ENCODE results near the gene PRR9.

PRR9 gene

DNA sequence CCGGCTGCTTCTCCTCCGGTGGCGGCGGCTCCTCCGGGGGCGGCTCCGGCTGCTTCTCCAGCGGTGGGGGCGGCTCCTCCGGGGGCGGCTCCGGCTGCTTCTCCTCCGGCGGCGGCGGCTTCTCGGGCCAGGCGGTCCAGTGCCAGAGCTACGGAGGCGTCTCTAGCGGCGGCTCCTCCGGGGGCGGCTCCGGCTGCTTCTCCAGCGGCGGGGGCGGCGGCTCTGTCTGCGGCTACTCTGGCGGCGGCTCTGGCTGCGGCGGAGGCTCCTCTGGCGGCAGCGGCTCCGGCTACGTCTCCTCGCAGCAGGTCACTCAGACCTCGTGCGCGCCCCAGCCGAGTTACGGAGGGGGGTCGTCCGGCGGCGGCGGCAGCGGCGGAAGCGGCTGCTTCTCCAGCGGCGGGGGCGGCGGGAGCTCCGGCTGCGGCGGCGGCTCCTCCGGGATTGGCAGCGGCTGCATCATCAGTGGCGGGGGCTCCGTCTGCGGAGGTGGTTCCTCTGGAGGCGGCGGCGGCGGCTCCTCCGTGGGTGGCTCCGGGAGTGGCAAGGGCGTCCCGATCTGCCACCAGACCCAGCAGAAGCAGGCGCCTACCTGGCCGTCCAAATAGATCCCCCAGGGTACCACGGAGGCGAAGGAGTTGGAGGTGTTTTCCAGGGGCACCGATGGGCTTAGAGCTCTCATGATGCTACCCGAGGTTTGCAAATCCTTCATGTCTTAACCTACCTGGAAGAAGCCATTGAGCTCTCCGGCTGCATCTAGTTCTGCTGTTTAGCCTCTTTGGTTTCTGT, 44.1 kb downstream of the PRR9 start:
- intact Hi-C loops (cut with DNase I): no loop called here
- DNase-seq: peak in 9 of 10 donors; percentile 30 to 92 (median 44)

DNA sequence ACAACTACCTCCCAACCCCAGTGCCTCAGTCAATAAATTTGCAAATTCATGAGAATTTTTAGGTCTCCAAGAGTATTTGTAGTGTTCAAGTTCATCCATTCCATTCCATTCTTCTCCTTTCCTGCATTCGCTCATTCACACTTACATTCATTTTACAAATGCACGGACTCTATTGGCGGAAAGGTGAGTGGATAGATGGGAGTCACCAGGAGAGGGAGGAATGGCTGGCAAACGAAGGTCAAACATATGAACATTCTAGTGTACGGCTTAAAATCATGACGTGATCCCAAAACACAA, 44.6 kb downstream of the PRR9 start:
- intact Hi-C loops (cut with DNase I): no loop called here
- no peak for DNase-seq

DNA sequence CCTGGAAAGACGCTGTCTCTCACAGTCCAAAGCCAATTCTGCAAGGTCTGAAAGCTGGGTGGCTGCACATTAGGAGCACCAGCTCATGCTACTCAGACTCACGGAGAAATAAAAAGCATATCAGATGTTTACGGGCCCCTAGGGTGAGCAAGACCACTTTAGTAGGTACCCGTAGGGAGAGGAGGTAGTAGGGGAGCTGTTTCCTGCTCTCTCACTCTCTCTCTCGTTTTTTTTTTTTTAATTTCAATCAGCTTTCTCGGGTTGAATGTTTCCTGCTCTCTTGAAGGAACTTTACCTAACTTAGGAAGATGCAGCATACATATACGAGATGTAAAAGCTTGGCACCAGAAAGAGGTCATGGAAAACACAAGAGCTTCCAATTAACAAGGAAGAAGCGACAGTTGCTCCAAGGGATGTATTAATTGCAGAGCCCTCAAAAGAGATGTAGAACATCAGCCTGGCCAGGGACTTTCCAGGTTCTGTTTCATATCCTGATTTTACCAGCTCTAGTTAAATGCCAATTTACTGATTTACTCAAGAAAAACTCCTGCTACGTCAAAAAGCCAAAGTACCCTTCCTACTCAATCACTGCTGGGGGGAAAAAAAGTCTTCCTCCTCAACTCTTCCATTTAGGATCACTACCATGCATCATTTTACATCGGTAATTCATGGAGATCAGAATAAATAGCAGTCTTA, 45.2 kb downstream of the PRR9 start:
- no peak for DNase-seq
- intact Hi-C loops (cut with DNase I): no loop called here

DNA sequence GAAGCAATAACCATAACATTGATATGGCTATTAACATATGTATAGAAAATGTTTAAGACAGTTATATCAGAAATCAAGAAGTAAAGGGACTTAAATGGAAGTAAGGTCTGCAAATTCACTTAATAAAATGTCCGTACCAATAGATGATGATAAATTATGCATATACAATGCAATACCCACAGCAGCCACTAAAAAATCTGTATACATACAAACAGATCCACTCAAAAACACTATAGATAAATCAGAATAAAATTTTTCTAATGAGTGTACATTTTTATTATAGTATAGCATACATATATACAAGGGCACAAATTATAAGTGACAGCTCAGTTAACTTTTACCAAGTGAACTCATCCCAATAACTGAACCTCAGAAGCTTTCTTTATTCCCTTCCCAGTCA, 48.1 kb downstream of the PRR9 start:
- DNase-seq: no peak
- intact Hi-C loops (cut with DNase I): no loop called here
